H9 (cell line): ENCODE results near the gene SPECC1L. TPM values are rescaled to one million over a fixed set of nuclear protein-coding genes. Genes with fewer than 3 reads are reported as not detected.

ENCODE experiments used
- DNase-seq: peaks from one replicate; pipeline ENCODE4 v3.0.0-alpha.2; 2017
- H2AFZ ChIP-seq: one replicate; pipeline ENCODE4 v1.6.1; 2013; ENCODE audit warnings: mild to moderate bottlenecking, low read length, control low read depth, moderate library complexity
- H2AK5ac ChIP-seq: 2 replicates; pipeline ENCODE4 v1.6.1; 2013; ENCODE audit warnings: low read length, control low read depth, mixed read lengths; ENCODE audit not compliant: insufficient read length
- H2BK120ac ChIP-seq: one replicate; pipeline ENCODE4 v1.6.1; 2013; ENCODE audit warnings: low read depth, mild to moderate bottlenecking, low read length, control low read depth, inconsistent platforms; ENCODE audit not compliant: poor library complexity, severe bottlenecking
- H2BK12ac ChIP-seq: 2 replicates; pipeline ENCODE4 v1.6.1; 2013; ENCODE audit warnings: low read length, control low read depth, mixed read lengths, low read depth; ENCODE audit not compliant: insufficient read length
- H2BK15ac ChIP-seq: 2 replicates; pipeline ENCODE4 v1.6.1; 2013; ENCODE audit warnings: low read depth, low read length, control low read depth
- H2BK20ac ChIP-seq: one replicate; pipeline ENCODE4 v1.6.1; 2013; ENCODE audit warnings: low read depth, mild to moderate bottlenecking, low read length, control low read depth, inconsistent platforms; ENCODE audit not compliant: poor library complexity, severe bottlenecking
- H2BK5ac ChIP-seq: 2 replicates; pipeline ENCODE4 v1.6.1; 2013; ENCODE audit warnings: low read length, control low read depth, mixed read lengths; ENCODE audit not compliant: insufficient read length
- H3K14ac ChIP-seq: 2 replicates; pipeline ENCODE4 v1.6.1; 2013; ENCODE audit warnings: low read length, control low read depth; ENCODE audit not compliant: insufficient read depth
- H3K18ac ChIP-seq: 2 replicates; pipeline ENCODE4 v1.6.1; 2013; ENCODE audit warnings: low read depth, mild to moderate bottlenecking, mixed read lengths, low read length, control low read depth; ENCODE audit not compliant: insufficient read length
- H3K23ac ChIP-seq: 2 replicates; pipeline ENCODE4 v1.6.1; 2013; ENCODE audit warnings: low read length, control low read depth, mixed read lengths, low read depth; ENCODE audit not compliant: insufficient read length
- H3K23me2 ChIP-seq: 2 replicates; pipeline ENCODE4 v1.6.1; 2013; ENCODE audit warnings: low read depth, mild to moderate bottlenecking, mixed read lengths, low read length, control low read depth; ENCODE audit not compliant: insufficient read length, poor library complexity, severe bottlenecking
- H3K27ac ChIP-seq: 2 replicates; pipeline ENCODE4 v1.5.1; 2013; ENCODE audit warnings: low read length, control low read depth, mixed read lengths, low read depth; ENCODE audit not compliant: insufficient read length
- H3K27me3 ChIP-seq: 2 replicates; pipeline ENCODE4 v1.6.1; 2013; ENCODE audit warnings: low read length, control low read depth, inconsistent platforms; ENCODE audit not compliant: insufficient read depth
- H3K4ac ChIP-seq: 2 replicates; pipeline ENCODE4 v1.6.1; 2013; ENCODE audit warnings: low read depth, mild to moderate bottlenecking, control low read depth, inconsistent platforms, low read length, moderate library complexity
- H3K4me1 ChIP-seq: 2 replicates; pipeline ENCODE4 v1.6.1; 2013; ENCODE audit warnings: low read length, control low read depth, inconsistent platforms; ENCODE audit not compliant: insufficient read depth
- H3K4me2 ChIP-seq: 2 replicates; pipeline ENCODE4 v1.6.1; 2013; ENCODE audit warnings: low read length, control low read depth, mixed read lengths; ENCODE audit not compliant: insufficient read length, insufficient read depth
- H3K56ac ChIP-seq: 2 replicates; pipeline ENCODE4 v1.6.1; 2013; ENCODE audit warnings: low read depth, mild to moderate bottlenecking, mixed read lengths, low read length, control low read depth; ENCODE audit not compliant: insufficient read length
- H3K79me1 ChIP-seq: 2 replicates; pipeline ENCODE4 v1.6.1; 2013; ENCODE audit warnings: low read depth, mild to moderate bottlenecking, moderate library complexity, low read length, control low read depth, inconsistent platforms; ENCODE audit not compliant: insufficient read depth, poor library complexity, severe bottlenecking
- H3K79me2 ChIP-seq: 2 replicates; pipeline ENCODE4 v1.6.1; 2013; ENCODE audit warnings: low read length, control low read depth, inconsistent platforms; ENCODE audit not compliant: insufficient read depth
- H3K9ac ChIP-seq: 2 replicates; pipeline ENCODE4 v1.6.1; 2013; ENCODE audit warnings: low read length, control low read depth, mixed read lengths; ENCODE audit not compliant: insufficient read length; ENCODE audit errors: extremely low read depth
- H3K9me3 ChIP-seq: one replicate; pipeline ENCODE4 v1.6.1; 2013; ENCODE audit warnings: low read depth, low read length, inconsistent platforms; ENCODE audit not compliant: control insufficient read depth
- H3T11ph ChIP-seq: one replicate; pipeline ENCODE4 v1.6.1; 2013; ENCODE audit warnings: mild to moderate bottlenecking, low read length, control low read depth, inconsistent platforms
- H4K20me1 ChIP-seq: one replicate; pipeline ENCODE4 v1.6.1; 2013; ENCODE audit not compliant: control insufficient read depth, insufficient read length, insufficient read depth
- H4K5ac ChIP-seq: 2 replicates; pipeline ENCODE4 v1.6.1; 2013; ENCODE audit warnings: low read depth, mild to moderate bottlenecking, mixed read lengths, low read length, control low read depth; ENCODE audit not compliant: insufficient read length
- H4K8ac ChIP-seq: replicated peaks from 2 replicates; pipeline ENCODE4 v1.6.1; 2013; ENCODE audit warnings: low read length, control low read depth, mixed read lengths, low read depth; ENCODE audit not compliant: insufficient read length
- H4K91ac ChIP-seq: 2 replicates; pipeline ENCODE4 v1.6.1; 2013; ENCODE audit warnings: low read depth, mild to moderate bottlenecking, moderate library complexity, mixed read lengths, low read length, control low read depth; ENCODE audit not compliant: insufficient read length
- H3K27ac Mint-ChIP-seq, 3 experiments: 2 replicates in 2 of 3; 3 replicates in 1 of 3; pipeline ENCODE4 v1.8.0; 2020 to 2021; ENCODE audit warnings: mixed read lengths in 3 of 3, mild to moderate bottlenecking in 1 of 3, moderate library complexity in 1 of 3
- H3K27me3 Mint-ChIP-seq: 2 replicates; pipeline ENCODE4 v1.8.0; 2021; ENCODE audit warnings: low read depth, mild to moderate bottlenecking, moderate library complexity, mixed read lengths
- H3K36me3 Mint-ChIP-seq, 3 experiments: 2 replicates in 2 of 3; 3 replicates in 1 of 3; pipeline ENCODE4 v1.8.0; 2020 to 2021; ENCODE audit warnings: low read depth in 3 of 3, mixed read lengths in 3 of 3; ENCODE audit not compliant: insufficient read depth in 1 of 3
- H3K4me1 Mint-ChIP-seq, 2 experiments: 2 replicates each; pipeline ENCODE4 v1.8.0; 2020; ENCODE audit warnings: mixed read lengths in 2 of 2
- H3K4me3 Mint-ChIP-seq, 2 experiments: 2 replicates in 1 of 2; 3 replicates in 1 of 2; pipeline ENCODE4 v1.8.0; 2020 to 2021; ENCODE audit warnings: mild to moderate bottlenecking in 2 of 2, mixed read lengths in 2 of 2, moderate library complexity in 1 of 2
- H3K9me3 Mint-ChIP-seq, 2 experiments: 2 replicates in 1 of 2; 3 replicates in 1 of 2; pipeline ENCODE4 v1.8.0; 2020; ENCODE audit warnings: mild to moderate bottlenecking in 2 of 2, mixed read lengths in 2 of 2, moderate library complexity in 1 of 2
- CTCF ChIP-seq: fragments of 200-600 bp; sonication (generic); conservative IDR thresholded peaks from 3 replicates; pipeline ENCODE4 v1.8.0; 2021; ENCODE audit warnings: antibody characterized with exemption, mild to moderate bottlenecking
- WGBS: extraction: QIAGEN DNeasy Blood & Tissue Kit; methylation state at CpG from one replicate; pipeline ENCODE4 v1.1.7; 2013; ENCODE audit warnings: missing lambda C conversion rate, low lambda C conversion rate, mixed read lengths; ENCODE audit not compliant: insufficient read length; ENCODE audit errors: extremely low coverage; 5-methylcytosine and 5-hydroxymethylcytosine counted together
- total RNA-seq: library from RNA; stranded (reverse); gene quantifications from 2 replicates; pipeline ENCODE4 v1.2.1, GENCODE V29; 2021

SPECC1L gene
- total RNA-seq, 1 experiment from 2014 or later = 57.1 TPM

GRCh38 chr22:24225951-24226350, 44.7 kb upstream of the SPECC1L start:
- no peak for DNase-seq
- Histone ChIP-seq H3K27ac (no peak overlapping the region), H3K27me3 (no peaks in the 10 kb centered on the region), H2AK5ac (no peak overlapping the region), H2BK20ac (no peak overlapping the region), H2BK12ac (no peak overlapping the region), H3K18ac (no peak overlapping the region), H3K4me1 (no peaks in the 10 kb centered on the region), H2AFZ (no peak overlapping the region), H3K56ac (no peak overlapping the region), H3K79me2 (no peaks in the 10 kb centered on the region), H3K9ac (no peak overlapping the region), H2BK5ac (no peak overlapping the region), H4K20me1 (no peaks in the 10 kb centered on the region), H3K9me3 (no peaks in the 10 kb centered on the region), H3K23ac (no peak overlapping the region), H3T11ph (no peak overlapping the region), H4K5ac (no peak overlapping the region), H4K8ac (no peak overlapping the region), H3K23me2 (no peaks in the 10 kb centered on the region), H3K4ac (no peak overlapping the region), H4K91ac (no peak overlapping the region), H3K79me1 (no peaks in the 10 kb centered on the region), H2BK120ac (no peak overlapping the region), H3K4me2 (no peak overlapping the region), H3K14ac (no peak overlapping the region), H2BK15ac (no peak overlapping the region)
- H3K27ac Mint-ChIP-seq = no peak overlapping the region
- H3K4me3 Mint-ChIP-seq = no peak overlapping the region
- no peak for TF ChIP-seq CTCF
- WGBS = no CpG with 5 or more reads among the region's 14 CpGs
- peaks cover 3 to 6% of the 10 kb centered on the region in 2 experiments for H3K4me1 Mint-ChIP-seq
- peaks cover 2 to 4% (median 2%) of the 10 kb centered on the region in 3 experiments; a peak in 5 of 7 replicates for H3K36me3 Mint-ChIP-seq
- H3K27me3 Mint-ChIP-seq = peaks cover 3% of the 10 kb centered on the region; the same call in 1 of the 2 replicates
- peaks cover 5 to 11% of the 10 kb centered on the region in 2 experiments for H3K9me3 Mint-ChIP-seq
